22Rv1 (cell line): ENCODE data around the gene AP5S1.

Experiments used
- ZFX ChIP-seq: fragments of 450-650 bp; IDR thresholded peaks from 2 replicates; pipeline ENCODE4 v1.6.1; 2017; ENCODE audit warnings: antibody characterized with exemption, borderline replicate concordance
- TF ChIP-seq, protein P1 (sequence below): fragments of 450-650 bp; IDR thresholded peaks from 2 replicates; pipeline ENCODE4 v1.5.1; 2017; ENCODE audit warnings: mild to moderate bottlenecking

DNA sequence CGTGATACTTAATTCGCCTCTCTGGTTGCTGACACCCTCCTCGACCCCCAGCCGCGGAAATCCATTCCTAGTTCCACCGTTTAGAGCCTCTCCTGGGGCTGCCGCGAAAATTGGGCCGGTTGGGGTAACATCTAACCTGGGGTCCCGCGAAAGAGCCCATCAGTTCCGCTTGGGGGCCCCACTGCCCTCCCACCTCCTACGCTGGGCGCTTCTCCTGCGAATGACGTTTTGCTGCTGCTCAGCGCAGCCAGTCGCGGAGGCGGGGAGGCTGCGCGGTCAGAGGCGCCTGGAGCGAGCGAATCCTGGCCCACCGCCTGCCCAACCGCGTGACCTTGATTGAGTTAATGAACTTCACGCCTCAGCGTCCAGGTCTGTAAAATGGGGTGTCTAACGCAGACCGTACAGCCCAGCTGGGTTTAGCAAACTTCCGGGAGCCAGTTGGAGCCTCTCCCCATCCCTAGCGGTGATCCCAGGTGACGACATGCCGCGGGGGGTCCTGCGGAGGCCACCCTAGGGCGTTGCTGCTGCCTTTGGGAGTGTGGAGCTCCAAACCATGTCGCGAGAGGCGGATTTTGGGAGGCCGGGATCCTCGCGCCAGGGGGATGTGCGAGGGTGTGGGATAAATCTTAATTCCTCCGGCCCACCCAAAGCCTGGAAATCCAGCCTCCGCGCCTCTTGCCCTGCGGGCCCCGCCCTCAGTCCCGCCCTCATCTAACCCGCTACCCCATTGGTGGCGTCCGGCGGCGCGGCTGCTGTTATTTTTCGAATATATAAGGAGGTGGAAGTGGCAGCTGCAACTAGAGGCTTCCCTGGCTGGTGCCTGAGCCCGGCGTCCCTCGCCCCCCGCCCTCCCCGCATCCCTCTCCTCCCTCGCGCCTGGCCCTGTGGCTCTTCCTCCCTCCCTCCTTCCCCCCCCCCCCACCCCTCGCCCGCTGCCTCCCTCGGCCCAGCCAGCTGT lies 24.6 kb upstream of the AP5S1 start, which contains the start of gene CDC25B:
- TF ChIP-seq, protein P1, sequence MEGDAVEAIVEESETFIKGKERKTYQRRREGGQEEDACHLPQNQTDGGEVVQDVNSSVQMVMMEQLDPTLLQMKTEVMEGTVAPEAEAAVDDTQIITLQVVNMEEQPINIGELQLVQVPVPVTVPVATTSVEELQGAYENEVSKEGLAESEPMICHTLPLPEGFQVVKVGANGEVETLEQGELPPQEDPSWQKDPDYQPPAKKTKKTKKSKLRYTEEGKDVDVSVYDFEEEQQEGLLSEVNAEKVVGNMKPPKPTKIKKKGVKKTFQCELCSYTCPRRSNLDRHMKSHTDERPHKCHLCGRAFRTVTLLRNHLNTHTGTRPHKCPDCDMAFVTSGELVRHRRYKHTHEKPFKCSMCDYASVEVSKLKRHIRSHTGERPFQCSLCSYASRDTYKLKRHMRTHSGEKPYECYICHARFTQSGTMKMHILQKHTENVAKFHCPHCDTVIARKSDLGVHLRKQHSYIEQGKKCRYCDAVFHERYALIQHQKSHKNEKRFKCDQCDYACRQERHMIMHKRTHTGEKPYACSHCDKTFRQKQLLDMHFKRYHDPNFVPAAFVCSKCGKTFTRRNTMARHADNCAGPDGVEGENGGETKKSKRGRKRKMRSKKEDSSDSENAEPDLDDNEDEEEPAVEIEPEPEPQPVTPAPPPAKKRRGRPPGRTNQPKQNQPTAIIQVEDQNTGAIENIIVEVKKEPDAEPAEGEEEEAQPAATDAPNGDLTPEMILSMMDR: peak; percentile 21
- no peak for TF ChIP-seq ZFX
